Neural crest cell (in vitro differentiated cells): ENCODE data around the gene RABEPK. TPM values are rescaled to one million over a fixed set of nuclear protein-coding genes. Genes with fewer than 3 reads are reported as not detected.
A peak's percentile ranks its signal among the peaks of the same experiment; 100 is the strongest.
"Not testable (repeated sequence)": the region's sequence is repeated elsewhere in the genome, so short reads cannot be mapped to it uniquely, and the experiment has no call there.

Source experiments
- DNase-seq: peaks from one replicate; pipeline ENCODE4 v3.0.0; 2021; ENCODE audit warnings: low read depth, mixed read lengths, low spot score
- H3K27ac Mint-ChIP-seq: one replicate; pipeline ENCODE4 v1.8.0; 2021; ENCODE audit warnings: mild to moderate bottlenecking, mixed read lengths; ENCODE audit not compliant: unreplicated experiment
- H3K27me3 Mint-ChIP-seq: 2 replicates; pipeline ENCODE4 v1.8.0; 2021; ENCODE audit warnings: low read depth, mild to moderate bottlenecking, mixed read lengths
- H3K36me3 Mint-ChIP-seq: 2 replicates; pipeline ENCODE4 v1.8.0; 2021; ENCODE audit warnings: low read depth, mild to moderate bottlenecking, mixed read lengths
- H3K4me1 Mint-ChIP-seq: 2 replicates; pipeline ENCODE4 v1.8.0; 2021; ENCODE audit warnings: mixed read lengths
- H3K4me3 Mint-ChIP-seq: one replicate; pipeline ENCODE4 v1.8.0; 2021; ENCODE audit warnings: mild to moderate bottlenecking, mixed read lengths
- H3K9me3 Mint-ChIP-seq: 2 replicates; pipeline ENCODE4 v1.8.0; 2021; ENCODE audit warnings: mixed read lengths
- total RNA-seq: library from RNA; stranded (reverse); gene quantifications from 2 replicates; pipeline ENCODE4 v1.2.1, GENCODE V29; 2021
- TF ChIP-seq, protein P1 (sequence below): fragments of 200-600 bp; sonication (generic); conservative IDR thresholded peaks from 2 replicates; pipeline ENCODE4 v1.5.0; 2021; ENCODE audit warnings: antibody characterized with exemption, mild to moderate bottlenecking

The RABEPK gene
- total RNA-seq, 1 donor from 2014 or later = 27.5 TPM

DNA sequence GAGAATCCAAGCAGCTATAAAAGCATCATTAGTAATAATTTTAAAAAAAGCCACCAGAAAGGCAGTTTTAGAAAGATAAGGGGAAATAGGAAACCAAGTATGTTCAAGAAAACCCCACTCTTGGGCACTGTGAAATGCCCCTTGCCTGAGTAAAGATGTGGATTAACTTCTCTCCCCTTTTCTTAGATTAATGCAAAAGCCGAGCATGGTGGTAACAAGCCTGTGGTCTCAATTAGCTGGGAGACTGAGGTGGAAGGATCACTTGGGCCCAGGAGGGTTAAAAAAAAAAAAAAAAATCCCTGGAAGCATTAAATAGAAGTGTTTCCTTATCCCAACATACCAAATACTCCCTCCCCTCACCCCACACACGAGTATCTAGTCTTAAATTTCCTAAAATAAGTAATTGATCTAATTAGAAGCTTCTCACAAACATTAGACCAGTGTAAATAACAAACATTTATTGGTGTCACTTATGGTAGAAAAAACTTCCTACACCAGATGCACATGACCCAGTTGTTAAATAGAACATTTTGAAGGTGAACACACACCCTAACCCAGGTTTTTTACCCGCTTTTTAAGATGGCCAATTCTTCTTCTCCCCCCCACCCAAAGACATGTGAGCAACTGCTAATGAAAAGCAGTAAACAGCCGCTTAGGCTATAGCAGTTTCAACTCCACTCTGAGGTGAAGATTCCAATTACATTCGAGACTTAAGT, 35.6 kb downstream of the RABEPK start:
- Mint-ChIP-seq H3K36me3 (peaks cover 31% of the 10 kb centered on the region), H3K4me1 (peaks cover 40% of the 10 kb centered on the region), H3K27ac (no peak overlapping the region), H3K4me3 (peak overlapping the region; percentile 99), H3K27me3 (no peaks in the 10 kb centered on the region), H3K9me3 (no peaks in the 10 kb centered on the region)
- TF ChIP-seq, protein P1, sequence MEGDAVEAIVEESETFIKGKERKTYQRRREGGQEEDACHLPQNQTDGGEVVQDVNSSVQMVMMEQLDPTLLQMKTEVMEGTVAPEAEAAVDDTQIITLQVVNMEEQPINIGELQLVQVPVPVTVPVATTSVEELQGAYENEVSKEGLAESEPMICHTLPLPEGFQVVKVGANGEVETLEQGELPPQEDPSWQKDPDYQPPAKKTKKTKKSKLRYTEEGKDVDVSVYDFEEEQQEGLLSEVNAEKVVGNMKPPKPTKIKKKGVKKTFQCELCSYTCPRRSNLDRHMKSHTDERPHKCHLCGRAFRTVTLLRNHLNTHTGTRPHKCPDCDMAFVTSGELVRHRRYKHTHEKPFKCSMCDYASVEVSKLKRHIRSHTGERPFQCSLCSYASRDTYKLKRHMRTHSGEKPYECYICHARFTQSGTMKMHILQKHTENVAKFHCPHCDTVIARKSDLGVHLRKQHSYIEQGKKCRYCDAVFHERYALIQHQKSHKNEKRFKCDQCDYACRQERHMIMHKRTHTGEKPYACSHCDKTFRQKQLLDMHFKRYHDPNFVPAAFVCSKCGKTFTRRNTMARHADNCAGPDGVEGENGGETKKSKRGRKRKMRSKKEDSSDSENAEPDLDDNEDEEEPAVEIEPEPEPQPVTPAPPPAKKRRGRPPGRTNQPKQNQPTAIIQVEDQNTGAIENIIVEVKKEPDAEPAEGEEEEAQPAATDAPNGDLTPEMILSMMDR = no peak
- DNase-seq = no peak

DNA sequence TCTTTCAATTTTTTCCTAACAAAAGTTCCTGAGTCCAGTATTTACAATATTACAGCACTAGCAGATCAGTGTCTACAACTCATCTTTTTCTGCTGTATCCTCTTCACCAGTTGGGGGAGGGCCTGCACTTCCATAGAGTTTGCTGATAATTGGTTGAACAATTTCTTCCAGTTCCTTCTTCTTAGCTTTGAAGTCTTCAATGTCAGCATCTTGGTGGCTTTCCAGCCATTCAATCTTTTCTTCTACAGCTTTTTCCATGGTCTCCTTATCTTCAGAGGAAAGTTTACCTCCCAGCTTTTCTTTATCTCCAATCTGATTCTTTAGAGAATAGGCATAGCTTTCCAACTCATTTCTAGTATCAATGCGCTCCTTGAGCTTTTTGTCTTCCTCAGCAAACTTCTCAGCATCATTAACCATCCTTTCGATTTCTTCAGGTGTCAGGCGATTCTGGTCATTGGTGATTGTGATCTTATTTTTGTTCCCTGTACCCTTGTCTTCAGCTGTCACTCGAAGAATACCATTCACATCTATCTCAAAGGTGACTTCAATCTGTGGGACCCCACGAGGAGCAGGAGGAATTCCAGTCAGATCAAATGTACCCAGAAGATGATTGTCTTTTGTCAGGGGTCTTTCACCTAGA, 36.3 kb downstream of the RABEPK start:
- peaks cover 46% of the 10 kb centered on the region for H3K4me1 Mint-ChIP-seq
- peak overlapping the region; percentile 99 for H3K4me3 Mint-ChIP-seq
- H3K27ac Mint-ChIP-seq, H3K9me3 Mint-ChIP-seq, DNase-seq, H3K27me3 Mint-ChIP-seq: not testable (repeated sequence)
- peaks cover 35% of the 10 kb centered on the region for H3K36me3 Mint-ChIP-seq

DNA sequence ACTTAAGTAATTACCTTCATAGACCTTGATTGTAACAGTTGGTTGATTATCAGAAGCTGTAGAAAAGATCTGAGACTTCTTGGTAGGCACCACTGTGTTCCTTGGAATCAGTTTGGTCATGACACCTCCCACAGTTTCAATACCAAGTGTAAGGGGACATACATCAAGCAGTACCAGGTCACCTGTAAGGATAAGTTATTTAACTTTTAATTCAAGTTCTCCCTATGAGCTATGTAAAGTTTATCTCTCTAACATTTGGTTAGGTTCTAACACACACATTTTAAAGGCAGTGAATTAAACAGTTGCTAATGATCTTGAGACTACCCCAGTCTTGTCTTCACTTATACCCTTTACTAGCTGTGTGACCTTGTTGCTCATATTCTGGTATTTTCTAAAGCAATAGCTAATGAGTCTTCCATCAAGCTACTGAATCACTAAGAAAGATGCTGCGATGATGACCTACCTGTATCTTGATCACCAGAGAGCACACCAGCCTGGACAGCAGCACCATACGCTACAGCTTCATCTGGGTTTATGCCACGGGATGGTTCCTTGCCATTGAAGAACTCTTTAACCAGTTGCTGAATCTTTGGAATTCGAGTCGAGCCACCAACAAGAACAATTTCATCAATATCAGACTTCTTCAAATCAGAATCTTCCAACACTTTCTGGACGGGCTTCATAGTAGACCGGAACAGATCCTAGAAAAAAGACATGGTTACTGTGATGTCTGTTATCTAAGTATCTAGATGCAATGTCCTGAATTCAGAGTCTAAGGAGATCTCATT, 38.0 kb downstream of the RABEPK start:
- H3K27ac Mint-ChIP-seq = no peak overlapping the region
- peaks cover 35% of the 10 kb centered on the region for H3K36me3 Mint-ChIP-seq
- H3K9me3 Mint-ChIP-seq = no peaks in the 10 kb centered on the region
- H3K27me3 Mint-ChIP-seq = peaks cover 4% of the 10 kb centered on the region
- peaks cover 55% of the 10 kb centered on the region for H3K4me1 Mint-ChIP-seq
- TF ChIP-seq, protein P1 = no peak
- H3K4me3 Mint-ChIP-seq = peak overlapping the region; percentile 99
- DNase-seq = no peak

DNA sequence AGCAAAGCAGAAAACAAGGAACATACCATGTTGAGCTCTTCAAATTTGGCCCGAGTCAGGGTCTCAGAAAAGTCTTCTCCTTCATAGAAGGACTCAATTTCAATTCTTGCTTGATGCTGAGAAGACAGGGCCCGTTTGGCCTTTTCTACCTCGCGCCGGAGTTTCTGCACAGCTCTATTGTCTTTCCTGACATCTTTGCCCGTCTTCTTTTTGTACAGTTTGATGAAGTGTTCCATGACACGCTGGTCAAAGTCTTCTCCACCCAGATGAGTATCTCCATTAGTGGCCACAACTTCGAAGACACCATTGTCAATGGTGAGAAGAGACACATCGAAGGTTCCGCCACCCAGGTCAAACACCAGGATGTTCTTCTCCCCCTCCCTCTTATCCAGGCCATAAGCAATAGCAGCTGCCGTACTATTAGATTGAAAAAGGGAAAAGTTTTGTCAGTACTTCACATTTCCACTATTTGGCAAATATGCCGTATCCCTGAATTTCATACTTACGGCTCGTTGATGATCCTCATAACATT, 38.6 kb downstream of the RABEPK start:
- Mint-ChIP-seq H3K4me1 (peaks cover 55% of the 10 kb centered on the region), H3K36me3 (peaks cover 35% of the 10 kb centered on the region), H3K4me3 (peak overlapping the region; percentile 99), H3K27me3 (peaks cover 4% of the 10 kb centered on the region), H3K27ac (no peak overlapping the region), H3K9me3 (no peaks in the 10 kb centered on the region)
- TF ChIP-seq, protein P1 = no peak
- DNase-seq = no peak

GRCh38 chr9:125239631-125240597, 39.6 kb downstream of the RABEPK start:
- Mint-ChIP-seq H3K4me3 (peak overlapping the region; percentile 99), H3K4me1 (peaks cover 55% of the 10 kb centered on the region), H3K9me3 (no peaks in the 10 kb centered on the region), H3K27ac (peak overlapping the region; percentile 98), H3K36me3 (peaks cover 35% of the 10 kb centered on the region), H3K27me3 (peaks cover 4% of the 10 kb centered on the region)
- TF ChIP-seq, protein P1 = no peak
- no peak for DNase-seq
